ENCODE results near the gene EEF1AKMT4.

Gene EEF1AKMT4

GRCh38 chr3:184236033-184236410, 13.4 kb upstream of the EEF1AKMT4 start:
- no peak for DNase-seq

- DNase-seq: no peak
Observed at GRCh38 chr3:184236636-184237035, 12.8 kb upstream of the EEF1AKMT4 start.

DNA sequence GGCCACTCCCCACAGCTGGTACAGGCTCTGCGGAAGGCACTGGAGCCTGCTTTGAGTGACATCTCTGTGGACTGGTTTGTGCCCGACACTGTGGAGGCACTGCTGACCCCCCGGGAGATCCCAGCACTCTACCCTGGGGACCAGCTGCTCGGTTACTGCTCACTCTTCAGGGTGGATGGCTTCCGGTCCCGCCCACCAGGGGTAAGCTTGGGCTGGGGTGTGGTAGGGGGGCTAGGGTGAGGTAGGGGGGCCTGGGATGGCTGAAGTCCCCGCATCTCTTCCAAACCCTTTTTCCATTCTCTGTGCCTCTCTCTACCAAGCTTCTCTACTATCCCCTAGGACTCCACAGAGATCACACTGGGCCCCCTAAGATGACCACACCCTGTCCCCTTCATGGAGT, 12.3 kb upstream of the EEF1AKMT4 start:
- no peak for DNase-seq

DNA sequence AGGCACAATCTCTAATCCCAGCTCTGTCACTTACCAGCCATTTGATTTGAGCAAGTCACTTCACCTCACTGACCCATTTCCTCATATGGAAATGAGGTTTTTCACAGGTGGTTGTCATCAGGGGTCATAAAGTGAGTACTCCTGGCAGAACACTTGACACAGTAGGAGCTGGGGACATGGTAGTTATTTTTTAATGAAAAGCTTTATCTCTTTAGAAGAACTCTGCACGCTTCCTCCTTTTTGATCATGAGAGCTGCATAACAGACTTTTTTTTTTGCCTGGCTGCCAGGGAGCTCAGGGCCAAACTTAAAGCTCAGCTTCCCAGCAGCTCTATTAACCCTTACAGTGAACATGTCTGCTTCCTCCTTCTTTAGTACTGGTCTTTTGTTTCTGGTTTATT, 11.7 kb upstream of the EEF1AKMT4 start:
- no peak for DNase-seq

DNA sequence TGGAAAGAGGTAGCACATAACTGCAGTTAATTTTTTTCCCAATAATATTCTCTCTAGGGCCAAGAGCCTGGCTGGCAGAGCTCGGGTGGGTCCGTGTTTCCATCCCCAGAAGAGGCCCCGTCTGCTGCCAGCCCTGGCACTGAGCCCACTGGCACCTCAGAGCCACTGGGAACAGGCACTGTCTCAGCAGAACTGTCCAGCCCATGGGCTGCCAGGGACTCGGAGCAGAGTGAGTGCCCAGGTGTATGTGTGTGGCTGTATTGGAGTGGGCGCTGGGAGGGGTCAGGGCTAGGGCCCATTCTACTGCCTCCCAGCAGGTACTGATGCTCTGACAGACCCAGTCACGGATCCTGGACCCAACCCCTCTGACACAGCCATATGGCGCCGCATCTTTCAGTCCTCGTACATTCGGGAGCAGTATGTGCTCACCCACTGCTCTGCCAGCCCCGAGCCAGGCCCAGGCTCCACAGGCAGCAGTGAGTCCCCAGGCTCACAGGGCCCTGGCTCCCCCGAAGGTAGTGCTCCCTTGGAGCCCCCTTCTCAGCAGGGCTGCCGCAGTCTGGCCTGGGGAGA, 11.1 kb upstream of the EEF1AKMT4 start:
- no peak for DNase-seq

DNA sequence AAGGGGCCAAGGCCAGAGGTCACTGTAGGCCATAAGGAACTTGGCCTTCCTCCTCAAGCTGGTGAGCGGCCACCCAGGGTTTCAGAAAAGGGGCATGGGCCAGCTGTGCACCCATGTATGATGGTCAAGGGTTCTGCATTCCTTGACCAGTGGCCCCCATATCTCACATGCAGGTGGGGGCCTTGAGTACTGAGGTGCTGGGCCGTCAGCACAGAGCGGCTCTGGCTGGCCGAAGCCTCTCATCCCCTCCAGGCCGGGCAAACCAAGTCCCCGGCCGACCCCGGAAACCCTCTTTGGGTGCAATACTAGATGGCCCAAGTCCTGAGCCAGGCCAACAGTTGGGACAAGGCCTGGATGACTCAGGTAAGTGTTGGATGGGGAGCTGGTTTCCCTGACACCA, 10.3 kb upstream of the EEF1AKMT4 start:
- no peak for DNase-seq

DNA sequence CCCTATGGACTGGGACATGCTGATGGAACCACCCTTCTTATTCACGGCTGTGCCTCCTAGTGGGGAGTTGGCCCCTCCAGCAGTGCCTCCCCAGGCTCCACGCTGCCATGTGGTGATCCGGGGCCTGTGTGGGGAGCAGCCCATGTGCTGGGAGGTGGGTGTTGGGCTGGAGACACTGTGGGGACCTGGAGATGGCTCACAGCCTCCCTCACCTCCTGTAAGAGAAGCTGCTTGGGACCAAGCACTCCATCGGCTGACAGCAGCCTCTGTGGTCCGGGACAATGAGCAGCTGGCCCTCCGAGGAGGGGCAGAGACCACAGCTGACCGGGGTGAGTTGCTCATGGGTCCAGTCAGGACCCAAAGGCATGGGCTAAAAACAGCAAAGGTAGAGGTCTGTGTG, 9.8 kb upstream of the EEF1AKMT4 start:
- DNase-seq: no peak

DNA sequence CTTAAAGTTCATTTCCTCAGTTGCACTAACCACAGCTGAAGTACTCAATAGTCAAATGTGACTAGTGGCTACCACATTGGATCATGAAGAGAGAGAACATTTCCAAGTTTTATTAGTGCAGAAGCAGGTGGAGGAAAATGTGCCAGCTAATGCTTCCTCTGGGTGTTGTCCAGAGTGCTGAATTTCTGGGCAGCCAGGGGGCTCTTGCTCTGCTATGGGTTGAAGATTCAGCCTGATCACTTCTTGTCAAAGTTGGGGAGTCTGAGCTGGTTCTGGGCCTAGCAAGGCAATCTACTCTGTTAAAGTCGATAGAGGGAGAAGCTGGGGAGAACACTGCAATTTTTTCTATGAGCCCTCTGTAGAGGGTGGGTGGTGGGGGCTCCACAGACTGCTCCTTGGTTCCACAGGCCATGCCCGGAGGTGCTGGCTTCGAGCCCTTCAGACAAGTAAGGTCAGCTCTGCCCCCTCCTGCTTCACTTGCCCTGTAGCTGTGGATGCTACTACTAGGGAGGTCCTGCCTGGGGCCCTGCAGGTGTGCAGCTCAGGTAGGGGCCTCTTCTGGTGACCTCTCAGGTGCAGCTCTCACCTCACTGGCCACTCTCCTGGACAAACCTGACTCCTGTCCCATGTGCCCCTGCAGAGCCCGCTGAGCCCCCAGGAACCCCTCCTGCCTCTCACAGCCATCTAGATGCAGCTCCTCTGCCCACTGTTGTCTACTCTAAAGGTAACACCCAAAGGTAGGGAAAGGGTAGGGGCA, 8.9 kb upstream of the EEF1AKMT4 start:
- DNase-seq: no peak

- DNase-seq: no peak
Observed at GRCh38 chr3:184241141-184241446, 8.4 kb upstream of the EEF1AKMT4 start.

DNA sequence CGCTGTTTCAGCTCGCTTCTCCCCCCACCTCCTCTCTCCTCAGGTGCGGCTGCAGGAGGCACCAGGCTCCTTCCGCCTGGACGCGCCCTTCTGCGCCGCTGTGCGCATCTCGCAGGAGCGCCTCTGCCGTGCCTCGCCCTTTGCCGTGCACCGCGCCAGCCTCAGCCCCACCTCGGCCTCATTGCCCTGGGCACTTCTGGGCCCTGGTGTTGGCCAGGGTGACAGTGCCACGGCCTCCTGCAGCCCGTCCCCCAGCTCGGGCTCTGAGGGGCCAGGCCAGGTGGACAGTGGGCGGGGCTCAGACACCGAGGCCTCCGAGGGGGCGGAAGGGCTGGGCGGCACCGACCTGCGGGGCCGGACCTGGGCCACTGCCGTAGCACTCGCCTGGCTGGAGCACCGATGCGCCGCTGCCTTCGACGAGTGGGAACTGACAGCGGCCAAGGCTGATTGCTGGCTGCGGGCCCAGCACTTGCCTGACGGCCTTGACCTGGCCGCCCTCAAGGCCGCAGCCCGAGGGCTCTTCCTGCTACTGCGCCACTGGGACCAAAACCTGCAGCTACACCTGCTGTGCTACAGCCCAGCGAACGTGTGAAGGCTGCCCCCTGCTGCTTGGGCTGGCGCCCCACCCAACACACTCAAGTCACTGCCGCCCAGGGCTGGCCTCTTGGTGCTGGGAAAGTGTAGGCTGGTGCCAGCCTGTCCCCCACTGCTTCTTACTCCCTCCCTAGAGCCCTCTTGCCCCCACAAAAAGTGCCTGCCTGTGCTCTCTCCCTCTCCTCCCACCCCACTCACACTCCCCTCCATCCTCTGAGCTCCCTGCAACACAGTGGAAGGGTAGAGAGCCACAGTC, 7.8 kb upstream of the EEF1AKMT4 start:
- no peak for DNase-seq

DNA sequence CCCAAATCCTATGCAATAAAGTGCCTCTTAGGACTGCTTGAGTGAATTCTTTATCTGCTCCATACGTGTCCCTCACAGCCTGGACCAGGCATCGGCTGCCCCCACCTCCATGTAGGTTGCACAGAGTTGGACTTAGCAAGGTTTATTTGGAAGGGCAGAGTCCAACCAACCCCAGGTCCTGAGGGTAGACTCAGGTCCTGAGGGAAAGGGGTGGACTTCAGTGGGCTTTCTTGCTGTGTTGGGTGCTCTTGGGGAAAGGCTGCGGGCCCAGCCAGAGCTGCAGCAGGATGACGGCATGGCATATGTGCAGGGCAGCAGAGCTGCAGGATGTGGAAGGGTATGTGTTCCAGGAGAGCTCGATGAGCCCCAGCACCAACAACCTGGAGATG, 7.2 kb upstream of the EEF1AKMT4 start:
- DNase-seq: no peak

GRCh38 chr3:184248454-184249411, 739 bp upstream of the EEF1AKMT4 start, which contains the start of gene ALG3:
ALG3 (minus strand) TSS chr3:184248962; CDS start chr3:184248940, 22 bp downstream.
- DNase-seq: peak; percentile 83 to 84

DNA sequence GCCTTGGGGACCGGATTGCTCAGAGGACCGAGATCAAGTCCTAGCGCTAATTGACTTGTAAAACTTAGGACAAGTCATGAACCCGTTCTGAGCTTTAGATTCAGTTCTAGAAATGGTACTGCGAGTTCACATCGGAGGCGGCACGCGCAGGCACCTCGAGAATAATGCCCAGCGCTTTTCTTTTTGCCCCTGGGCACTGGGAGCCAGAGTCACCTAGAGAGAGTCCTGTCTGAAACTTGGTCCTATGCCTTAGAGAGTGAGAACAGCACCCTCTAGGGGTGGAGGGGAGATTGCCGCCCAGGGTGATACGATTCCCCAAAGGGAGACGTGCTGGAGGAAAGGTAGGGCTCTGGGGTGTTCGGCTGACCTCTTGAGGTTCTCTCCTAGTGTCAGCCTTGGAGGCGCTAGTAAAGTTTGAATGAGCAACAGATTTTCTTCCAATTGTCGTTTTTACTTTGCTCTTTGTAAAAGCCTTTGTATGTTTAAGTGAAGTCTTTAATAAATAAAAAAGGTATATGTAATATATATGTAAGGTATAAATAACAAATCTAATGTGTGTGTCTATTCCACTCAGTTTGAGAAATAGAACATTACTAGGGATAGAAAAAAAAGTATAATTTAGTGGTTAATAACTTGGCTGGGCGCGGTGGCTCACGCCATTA, 826 bp downstream of the EEF1AKMT4 start:
- DNase-seq: peak; percentile 90 to 93

GRCh38 chr3:184255291-184256039, 6.0 kb downstream of the EEF1AKMT4 start:
- DNase-seq: no peak

GRCh38 chr3:184257083-184257915, 7.8 kb downstream of the EEF1AKMT4 start:
- no peak for DNase-seq

GRCh38 chr3:184258926-184259325, 9.5 kb downstream of the EEF1AKMT4 start:
- no peak for DNase-seq

DNA sequence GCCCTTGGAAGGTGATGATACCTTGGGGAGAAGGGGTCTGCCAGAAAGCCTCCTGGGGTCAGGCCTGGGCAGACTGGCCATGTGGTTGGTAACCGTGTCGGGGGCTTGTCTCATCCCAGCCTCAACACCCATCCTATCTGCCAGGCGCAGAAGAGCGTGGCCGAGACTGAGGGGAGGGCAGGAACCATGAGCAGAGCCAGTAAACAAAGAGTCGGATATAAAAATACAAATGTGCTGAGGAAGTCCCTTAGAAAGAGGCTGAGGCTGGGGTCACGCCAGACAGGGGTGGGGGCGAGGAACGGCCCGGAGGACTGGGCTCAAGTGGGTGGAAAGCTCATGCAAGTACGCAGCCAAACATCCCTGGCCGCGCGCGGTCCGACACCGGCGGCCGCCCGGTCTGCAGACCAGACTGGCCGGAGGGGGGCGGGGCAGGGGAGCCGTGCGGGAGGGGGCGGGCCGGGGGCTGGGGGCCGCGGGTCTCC, 10.0 kb downstream of the EEF1AKMT4 start:
- DNase-seq: no peak

- no peak for DNase-seq
Observed at GRCh38 chr3:184259878-184260723, 10.6 kb downstream of the EEF1AKMT4 start.

DNA sequence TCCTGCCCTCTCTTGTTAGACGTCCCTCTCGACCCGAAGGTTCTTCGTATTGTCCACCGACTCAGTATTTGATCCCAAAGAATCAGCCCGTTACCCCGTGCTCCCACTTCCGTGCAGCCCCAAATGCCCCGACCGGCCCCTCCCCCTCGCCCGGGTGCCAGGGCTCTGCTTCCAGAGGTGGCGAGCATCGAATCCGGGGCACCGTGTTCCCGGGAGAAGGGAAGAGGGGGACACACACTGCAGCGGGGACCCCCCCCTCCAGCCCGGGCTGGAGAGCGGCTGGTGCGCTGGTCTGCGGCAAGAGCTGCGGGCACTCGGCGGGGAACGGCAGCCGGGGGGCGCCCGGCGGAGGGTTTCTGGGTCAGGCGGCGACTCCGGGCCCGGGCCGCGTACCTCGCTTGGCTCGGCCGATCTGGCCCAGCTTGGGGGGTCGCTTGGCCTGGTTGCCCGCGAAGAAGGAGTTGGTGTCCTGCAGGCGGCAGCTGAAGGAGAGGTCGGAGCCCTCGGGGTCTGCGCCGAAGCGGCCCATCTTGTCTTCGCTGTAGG, 11.3 kb downstream of the EEF1AKMT4 start:
- DNase-seq: no peak
